Trophoblast cell (in vitro differentiated cells and primary cell): ENCODE results near the gene TULP3.

Source experiments
- DNase-seq, 2 donors: peaks; one replicate each; pipeline ENCODE4 v3.0.0-alpha.2; 2016
- H2AFZ ChIP-seq: 2 replicates; pipeline ENCODE4 v1.6.1; 2013; ENCODE audit warnings: low read length, moderate library complexity, mild to moderate bottlenecking; ENCODE audit not compliant: insufficient read depth, poor library complexity
- H2AK5ac ChIP-seq: 2 replicates; pipeline ENCODE4 v1.6.1; 2013; ENCODE audit warnings: mild to moderate bottlenecking, low read length
- H2BK120ac ChIP-seq: 2 replicates; pipeline ENCODE4 v1.6.1; 2013; ENCODE audit warnings: low read length, mild to moderate bottlenecking, moderate library complexity; ENCODE audit not compliant: insufficient read depth, poor library complexity
- H2BK12ac ChIP-seq: 2 replicates; pipeline ENCODE4 v1.6.1; 2013; ENCODE audit warnings: mild to moderate bottlenecking, low read length, moderate library complexity
- H2BK5ac ChIP-seq: 2 replicates; pipeline ENCODE4 v1.6.1; 2013; ENCODE audit warnings: low read length, low read depth, moderate library complexity, mild to moderate bottlenecking; ENCODE audit not compliant: poor library complexity
- H3K14ac ChIP-seq: 2 replicates; pipeline ENCODE4 v1.6.1; 2013; ENCODE audit warnings: mild to moderate bottlenecking, low read length
- H3K18ac ChIP-seq: 2 replicates; pipeline ENCODE4 v1.6.1; 2013; ENCODE audit warnings: mild to moderate bottlenecking, low read length
- H3K23ac ChIP-seq: 2 replicates; pipeline ENCODE4 v1.6.1; 2013; ENCODE audit warnings: low read length
- H3K27ac ChIP-seq: 2 replicates; pipeline ENCODE4 v1.5.1; 2013; ENCODE audit warnings: low read depth, mild to moderate bottlenecking, inconsistent platforms, low read length, moderate library complexity
- H3K27me3 ChIP-seq: 2 replicates; pipeline ENCODE4 v1.6.1; 2013; ENCODE audit warnings: inconsistent platforms, mild to moderate bottlenecking, low read length, moderate library complexity; ENCODE audit not compliant: insufficient read depth
- H3K36me3 ChIP-seq, 2 experiments: 1 replicate in 1 of 2; 2 replicates in 1 of 2; pipeline ENCODE4 v1.6.1; 2013; ENCODE audit warnings: low read length in 2 of 2, mild to moderate bottlenecking in 2 of 2, moderate library complexity in 1 of 2; ENCODE audit not compliant: insufficient read depth in 2 of 2, control insufficient read depth in 1 of 2
- H3K4ac ChIP-seq: 2 replicates; pipeline ENCODE4 v1.6.1; 2013; ENCODE audit warnings: low read depth, mild to moderate bottlenecking, low read length, moderate library complexity
- H3K4me1 ChIP-seq, 2 experiments: 1 replicate in 1 of 2; 2 replicates in 1 of 2; pipeline ENCODE4 v1.6.1; 2013; ENCODE audit warnings: low read length in 2 of 2, mild to moderate bottlenecking in 2 of 2, moderate library complexity in 1 of 2; ENCODE audit not compliant: insufficient read depth in 2 of 2, control insufficient read depth in 1 of 2
- H3K4me2 ChIP-seq: 2 replicates; pipeline ENCODE4 v1.6.1; 2013; ENCODE audit warnings: inconsistent platforms, mild to moderate bottlenecking, low read length, moderate library complexity
- H3K4me3 ChIP-seq: 2 replicates; pipeline ENCODE4 v1.5.1; 2013; ENCODE audit warnings: mild to moderate bottlenecking, low read depth, low read length, inconsistent platforms
- H3K79me1 ChIP-seq: one replicate; pipeline ENCODE4 v1.6.1; 2013; ENCODE audit warnings: low read length
- H3K79me2 ChIP-seq: 2 replicates; pipeline ENCODE4 v1.6.1; 2013; ENCODE audit warnings: low read length, mild to moderate bottlenecking; ENCODE audit not compliant: control insufficient read depth, insufficient read depth, poor library complexity
- H3K9ac ChIP-seq: 2 replicates; pipeline ENCODE4 v1.6.1; 2013; ENCODE audit warnings: mild to moderate bottlenecking, low read length
- H3K9me3 ChIP-seq: 2 replicates; pipeline ENCODE4 v1.6.1; 2013; ENCODE audit warnings: low read depth, mild to moderate bottlenecking, control low read depth, inconsistent platforms, low read length; ENCODE audit not compliant: insufficient read depth
- H4K12ac ChIP-seq: 2 replicates; pipeline ENCODE4 v1.6.1; 2013; ENCODE audit warnings: low read depth, mild to moderate bottlenecking, low read length, moderate library complexity
- H4K8ac ChIP-seq: 2 replicates; pipeline ENCODE4 v1.6.1; 2013; ENCODE audit warnings: low read depth, mild to moderate bottlenecking, low read length, moderate library complexity
- H4K91ac ChIP-seq: one replicate; pipeline ENCODE4 v1.6.1; 2013; ENCODE audit warnings: low read depth, mild to moderate bottlenecking, low read length, moderate library complexity
- WGBS: extraction: QIAGEN DNeasy Blood & Tissue Kit; methylation state at CpG from one replicate; pipeline ENCODE4 v1.1.7; 2013; ENCODE audit warnings: missing lambda C conversion rate; ENCODE audit not compliant: insufficient read length, insufficient coverage; ENCODE audit errors: extremely low coverage; 5-methylcytosine and 5-hydroxymethylcytosine counted together

The TULP3 gene

GRCh38 chr12:2925322-2925995 lies 34.8 kb downstream of the TULP3 start:
- H3K36me3 ChIP-seq = peaks cover 7 to 19% of the 10 kb centered on the region in 2 experiments
- H3K27me3 ChIP-seq = no peaks in the 10 kb centered on the region
- no peak overlapping the region for H2AK5ac ChIP-seq
- H4K12ac ChIP-seq = no peak overlapping the region
- no peaks in the 10 kb centered on the region for H3K79me2 ChIP-seq
- no peak overlapping the region for H2BK120ac ChIP-seq
- no CpG with 5 or more reads among the region's 6 CpGs for WGBS
- no peak for DNase-seq
- H3K4me1 ChIP-seq = no peaks in the 10 kb centered on the region
- H3K79me1 ChIP-seq = no peaks in the 10 kb centered on the region
- no peak overlapping the region for H4K8ac ChIP-seq
- H3K18ac ChIP-seq = no peak overlapping the region
- no peak overlapping the region for H3K9ac ChIP-seq
- H3K27ac ChIP-seq = no peak overlapping the region
- no peaks in the 10 kb centered on the region for H3K9me3 ChIP-seq
- H2BK5ac ChIP-seq = no peak overlapping the region
- no peak overlapping the region for H3K4ac ChIP-seq
- H2BK12ac ChIP-seq = no peak overlapping the region
- H2AFZ ChIP-seq = no peak overlapping the region
- H3K14ac ChIP-seq = no peak overlapping the region
- no peak overlapping the region for H3K4me3 ChIP-seq
- no peak overlapping the region for H3K23ac ChIP-seq
- H3K4me2 ChIP-seq = no peak overlapping the region
- H4K91ac ChIP-seq = no peak overlapping the region

- peak overlapping the region; percentile 31 for H3K27ac ChIP-seq
- no peak overlapping the region for H4K91ac ChIP-seq
- no peak overlapping the region for H4K12ac ChIP-seq
- H3K9ac ChIP-seq = no peak overlapping the region
- H3K18ac ChIP-seq = no peak overlapping the region
- H3K4ac ChIP-seq = no peak overlapping the region
- no peak overlapping the region for H3K4me3 ChIP-seq
- no peak overlapping the region for H3K14ac ChIP-seq
- no peak overlapping the region for H2AFZ ChIP-seq
- no peak overlapping the region for H2AK5ac ChIP-seq
- H3K79me2 ChIP-seq = no peaks in the 10 kb centered on the region
- no peak overlapping the region for H2BK12ac ChIP-seq
- H3K4me2 ChIP-seq = no peak overlapping the region
- H3K23ac ChIP-seq = no peak overlapping the region
- no CpG with 5 or more reads among the region's 8 CpGs for WGBS
- no peak for DNase-seq
- H3K4me1 ChIP-seq = peaks cover 0 to 2% of the 10 kb centered on the region in 2 experiments
- H4K8ac ChIP-seq = no peak overlapping the region
- H3K36me3 ChIP-seq = peaks cover 14 to 16% of the 10 kb centered on the region in 2 experiments
- H2BK5ac ChIP-seq = no peak overlapping the region
- H2BK120ac ChIP-seq = no peak overlapping the region
- H3K27me3 ChIP-seq = no peaks in the 10 kb centered on the region
- no peaks in the 10 kb centered on the region for H3K79me1 ChIP-seq
- H3K9me3 ChIP-seq = no peaks in the 10 kb centered on the region
Measured at GRCh38 chr12:2930865-2931264, 40.2 kb downstream of the TULP3 start.

- Histone ChIP-seq H3K27ac (no peak overlapping the region), H2AFZ (no peak overlapping the region), H3K4ac (no peak overlapping the region), H3K4me3 (no peak overlapping the region), H2BK5ac (no peak overlapping the region), H3K36me3 (peaks cover 15 to 19% of the 10 kb centered on the region in 2 experiments), H4K91ac (no peak overlapping the region), H2BK12ac (no peak overlapping the region), H3K4me2 (no peak overlapping the region), H3K23ac (no peak overlapping the region), H3K79me2 (no peaks in the 10 kb centered on the region), H4K12ac (no peak overlapping the region), H4K8ac (no peak overlapping the region), H3K79me1 (no peaks in the 10 kb centered on the region), H3K9me3 (no peaks in the 10 kb centered on the region), H2BK120ac (no peak overlapping the region), H2AK5ac (no peak overlapping the region), H3K18ac (no peak overlapping the region), H3K4me1 (peaks cover 0 to 2% of the 10 kb centered on the region in 2 experiments), H3K9ac (no peak overlapping the region), H3K14ac (no peak overlapping the region), H3K27me3 (no peaks in the 10 kb centered on the region)
- no peak for DNase-seq
- no CpG with 5 or more reads among the region's 6 CpGs for WGBS
Measured at GRCh38 chr12:2933586-2933985, 42.9 kb downstream of the TULP3 start.

GRCh38 chr12:2934371-2934770 lies 43.7 kb downstream of the TULP3 start:
- Histone ChIP-seq H3K9me3 (no peaks in the 10 kb centered on the region), H2BK5ac (no peak overlapping the region), H4K91ac (no peak overlapping the region), H4K8ac (no peak overlapping the region), H4K12ac (no peak overlapping the region), H2BK120ac (no peak overlapping the region), H3K4me1 (peaks cover 0 to 2% of the 10 kb centered on the region in 2 experiments), H3K23ac (no peak overlapping the region), H2BK12ac (no peak overlapping the region), H3K79me1 (no peaks in the 10 kb centered on the region), H3K18ac (no peak overlapping the region), H2AK5ac (no peak overlapping the region), H3K4ac (no peak overlapping the region), H3K79me2 (no peaks in the 10 kb centered on the region), H3K14ac (no peak overlapping the region), H3K27ac (no peak overlapping the region), H3K27me3 (no peaks in the 10 kb centered on the region), H2AFZ (no peak overlapping the region), H3K36me3 (peaks cover 21 to 22% of the 10 kb centered on the region in 2 experiments), H3K4me2 (no peak overlapping the region), H3K4me3 (no peak overlapping the region), H3K9ac (no peak overlapping the region)
- no CpG with 5 or more reads among the region's 6 CpGs for WGBS
- no peak for DNase-seq
